Raji (cell line): ENCODE measurements around the gene BTF3L4.

Source experiments
- POLR2A ChIP-seq: IDR thresholded peaks from 2 replicates; pipeline ENCODE4 v1.6.1; 2011; ENCODE audit warnings: low read depth, low read length, control low read depth; ENCODE audit not compliant: insufficient read depth

Gene BTF3L4

GRCh38 chr1:52054496-52055065 is 1.5 kb upstream of the BTF3L4 start:
- no peak for TF ChIP-seq POLR2A

- peak; percentile 94 for TF ChIP-seq POLR2A
These were observed 829 bp upstream of the BTF3L4 start, which contains the start of gene TXNDC12 for GRCh38 chr1:52055066-52055865. TSS of gene TXNDC12 (minus strand) at chr1:52055191. CDS start at chr1:52055096, 95 bp downstream.

GRCh38 chr1:52055866-52056162 is 281 bp upstream of the BTF3L4 start:
- TF ChIP-seq POLR2A = no peak

- no peak for TF ChIP-seq POLR2A
These were observed 789 bp downstream of the BTF3L4 start for GRCh38 chr1:52056937-52057231.

GRCh38 chr1:52057255-52057654 is 1.2 kb downstream of the BTF3L4 start:
- no peak for TF ChIP-seq POLR2A

- TF ChIP-seq POLR2A = no peak
These were observed 1.9 kb downstream of the BTF3L4 start for GRCh38 chr1:52057876-52058415.

- TF ChIP-seq POLR2A = no peak
These were observed 3.2 kb downstream of the BTF3L4 start for GRCh38 chr1:52059321-52059720.

- no peak for TF ChIP-seq POLR2A
These were observed 3.8 kb downstream of the BTF3L4 start for GRCh38 chr1:52059888-52060287.

- TF ChIP-seq POLR2A = no peak
These were observed 4.7 kb downstream of the BTF3L4 start for GRCh38 chr1:52060822-52061221.

GRCh38 chr1:52063192-52063591 is 7.1 kb downstream of the BTF3L4 start:
- TF ChIP-seq POLR2A = no peak

GRCh38 chr1:52070704-52071103 is 14.6 kb downstream of the BTF3L4 start:
- TF ChIP-seq POLR2A = no peak

- no peak for TF ChIP-seq POLR2A
These were observed 16.2 kb downstream of the BTF3L4 start for GRCh38 chr1:52072291-52072690.

- TF ChIP-seq POLR2A = no peak
These were observed 23.9 kb downstream of the BTF3L4 start for GRCh38 chr1:52080014-52080415.

- TF ChIP-seq POLR2A = no peak
These were observed 40.1 kb downstream of the BTF3L4 start for GRCh38 chr1:52096216-52096615.

GRCh38 chr1:52098139-52098871 is 42.2 kb downstream of the BTF3L4 start:
- TF ChIP-seq POLR2A = no peak
